ENCODE measurements around the gene NOP16.
A peak's percentile ranks its signal among the peaks of the same experiment; 100 is the strongest.

The NOP16 gene

GRCh38 chr5:176386491-176386890 is 1.9 kb downstream of the NOP16 start:
- no peak for DNase-seq (ENCODE audit: low read depth in 2 of 2)

- DNase-seq (ENCODE audit: low read depth in 2 of 2) = no peak
These were observed 3.4 kb downstream of the NOP16 start for GRCh38 chr5:176384991-176385390.

- DNase-seq (ENCODE audit: low read depth in 2 of 2) = no peak
These were observed 4.0 kb downstream of the NOP16 start for GRCh38 chr5:176384366-176384930.

- DNase-seq (ENCODE audit: low read depth in 2 of 2) = no peak
These were observed 4.4 kb downstream of the NOP16 start for GRCh38 chr5:176383961-176384360.

GRCh38 chr5:176383248-176383905 is 5.0 kb downstream of the NOP16 start:
- DNase-seq (ENCODE audit: low read depth in 2 of 2) = no peak

GRCh38 chr5:176382721-176383120 is 5.7 kb downstream of the NOP16 start:
- DNase-seq (ENCODE audit: low read depth in 2 of 2) = no peak

- no peak for DNase-seq (ENCODE audit: low read depth in 2 of 2)
These were observed 6.4 kb downstream of the NOP16 start for GRCh38 chr5:176381979-176382378.

GRCh38 chr5:176381423-176381822 is 7.0 kb downstream of the NOP16 start:
- no peak for DNase-seq (ENCODE audit: low read depth in 2 of 2)

GRCh38 chr5:176379881-176380280 is 8.5 kb downstream of the NOP16 start:
- no peak for DNase-seq (ENCODE audit: low read depth in 2 of 2)

GRCh38 chr5:176373100-176373818 is 15.1 kb downstream of the NOP16 start:
- no peak for DNase-seq (ENCODE audit: low read depth in 2 of 2)

GRCh38 chr5:176371621-176372539 is 16.5 kb downstream of the NOP16 start:
- DNase-seq (ENCODE audit: low read depth in 2 of 2) = no peak

GRCh38 chr5:176369934-176370711 is 18.3 kb downstream of the NOP16 start:
- DNase-seq (ENCODE audit: low read depth in 2 of 2) = no peak

GRCh38 chr5:176368726-176369125 is 19.7 kb downstream of the NOP16 start:
- no peak for DNase-seq (ENCODE audit: low read depth in 2 of 2)

GRCh38 chr5:176366232-176366894 is 22.0 kb downstream of the NOP16 start:
- DNase-seq (ENCODE audit: low read depth in 2 of 2) = no peak

- DNase-seq (ENCODE audit: low read depth in 2 of 2) = peak; percentile 22 to 58
These were observed 22.8 kb downstream of the NOP16 start, which contains the start of gene ARL10 for GRCh38 chr5:176365351-176366231. TSS of gene ARL10 (plus strand) at chr5:176365487. CDS start at chr5:176365564, 77 bp downstream.

- DNase-seq (ENCODE audit: low read depth in 2 of 2) = no peak
These were observed 23.5 kb downstream of the NOP16 start for GRCh38 chr5:176364765-176365350.

- DNase-seq (ENCODE audit: low read depth in 2 of 2) = no peak
These were observed 26.2 kb downstream of the NOP16 start for GRCh38 chr5:176362233-176362490.

- DNase-seq (ENCODE audit: low read depth in 2 of 2) = peak; percentile 89 to 92
These were observed 26.8 kb downstream of the NOP16 start, which contains the start of gene KIAA1191 for GRCh38 chr5:176361437-176362232. TSS of gene KIAA1191 (minus strand) at chr5:176361764. CDS start at chr5:176359508, 2,256 bp downstream.
